HG03280 (cell line): ENCODE measurements around the gene TVP23C.

Source experiments
- ATAC-seq: cut with Tn5 transposase; IDR thresholded peaks from one replicate; pipeline ENCODE4 v1.9.1; 2021; ENCODE audit warnings: mild to moderate bottlenecking, moderate library complexity; ENCODE audit not compliant: unreplicated experiment

The TVP23C gene

GRCh38 chr17:15498107-15498506 lies 65.2 kb downstream of the TVP23C start:
- no peak for ATAC-seq

GRCh38 chr17:15496735-15497670 lies 66.3 kb downstream of the TVP23C start:
- no peak for ATAC-seq

- ATAC-seq = no peak
Measured at GRCh38 chr17:15494821-15495220, 68.5 kb downstream of the TVP23C start.

- ATAC-seq = no peak
Measured at GRCh38 chr17:15493693-15494035, 69.6 kb downstream of the TVP23C start.

GRCh38 chr17:15492791-15493692 lies 70.2 kb downstream of the TVP23C start:
- no peak for ATAC-seq

- no peak for ATAC-seq
Measured at GRCh38 chr17:15492186-15492585, 71.1 kb downstream of the TVP23C start.

- no peak for ATAC-seq
Measured at GRCh38 chr17:15490634-15491261, 72.5 kb downstream of the TVP23C start.

GRCh38 chr17:15488557-15488956 lies 74.7 kb downstream of the TVP23C start:
- ATAC-seq = no peak

- ATAC-seq = no peak
Measured at GRCh38 chr17:15485045-15485444, 78.2 kb downstream of the TVP23C start.

- no peak for ATAC-seq
Measured at GRCh38 chr17:15483431-15483830, 79.9 kb downstream of the TVP23C start.

GRCh38 chr17:15482476-15482875 lies 80.8 kb downstream of the TVP23C start:
- no peak for ATAC-seq

- ATAC-seq = no peak
Measured at GRCh38 chr17:15481481-15481880, 81.8 kb downstream of the TVP23C start.

- ATAC-seq = no peak
Measured at GRCh38 chr17:15480204-15480603, 83.1 kb downstream of the TVP23C start.

GRCh38 chr17:15479703-15480102 lies 83.6 kb downstream of the TVP23C start:
- no peak for ATAC-seq

- no peak for ATAC-seq
Measured at GRCh38 chr17:15478845-15479244, 84.4 kb downstream of the TVP23C start.

GRCh38 chr17:15475631-15476354 lies 87.5 kb downstream of the TVP23C start:
- ATAC-seq = no peak

- ATAC-seq = no peak
Measured at GRCh38 chr17:15472891-15473290, 90.4 kb downstream of the TVP23C start.

GRCh38 chr17:15470536-15470935 lies 92.7 kb downstream of the TVP23C start:
- no peak for ATAC-seq

- ATAC-seq = no peak
Measured at GRCh38 chr17:15469260-15469659, 94.0 kb downstream of the TVP23C start.

GRCh38 chr17:15468126-15468525 lies 95.2 kb downstream of the TVP23C start:
- ATAC-seq = no peak

GRCh38 chr17:15467592-15467991 lies 95.7 kb downstream of the TVP23C start, which contains the start of gene CDRT4:
Gene CDRT4 (minus strand): TSS chr17:15467621. CDS start chr17:15440238, 27,383 bp downstream.
- no peak for ATAC-seq
